Activated CD8-positive, alpha-beta memory T cell treated with anti-CD3 and anti-CD28 coated beads, Interleukin-2, amount 10 ng/mL, durations not matched to agents 7 days and 5 days (primary cell): Measurements from ENCODE around the gene NOL8. TPM values are rescaled to one million over a fixed set of nuclear protein-coding genes. Genes with fewer than 3 reads are reported as not detected.

Experiments used
- ATAC-seq: fragments of 150-1000 bp; cut with Tn5 transposase; one replicate; pipeline ENCODE4 v1.10.0; 2021; ENCODE audit warnings: moderate library complexity
- CTCF ChIA-PET: fragments of 350-600 bp; sonication (Branson Sonifier 250); formaldehyde crosslinking; loops from one replicate; lab custom pipeline; 2021; ENCODE audit warnings: antibody characterized with exemption; lab: Charles Lee
- DNase-seq: peaks from one replicate; pipeline ENCODE4 v3.0.0-alpha.2; 2020
- H3K27ac Mint-ChIP-seq: one replicate; pipeline ENCODE4 v1.8.0; 2021; ENCODE audit warnings: mild to moderate bottlenecking, mixed read lengths
- H3K27me3 Mint-ChIP-seq: one replicate; pipeline ENCODE4 v1.8.0; 2021; ENCODE audit warnings: mixed read lengths
- H3K36me3 Mint-ChIP-seq: one replicate; pipeline ENCODE4 v1.8.0; 2021; ENCODE audit warnings: mild to moderate bottlenecking, mixed read lengths
- H3K4me1 Mint-ChIP-seq: one replicate; pipeline ENCODE4 v1.8.0; 2021; ENCODE audit warnings: mixed read lengths
- H3K4me3 Mint-ChIP-seq: one replicate; pipeline ENCODE4 v1.8.0; 2021; ENCODE audit warnings: mild to moderate bottlenecking, moderate library complexity, mixed read lengths
- H3K9me3 Mint-ChIP-seq: one replicate; pipeline ENCODE4 v1.8.0; 2022; ENCODE audit warnings: low read depth, mixed read lengths
- total RNA-seq, 2 experiments: library from RNA; stranded (reverse); gene quantifications; one replicate each; pipeline ENCODE4 v1.2.3, GENCODE V29; 2021

The NOL8 gene
- 10 to 100 TPM; 59.7 to 64.1 TPM for total RNA-seq

DNA sequence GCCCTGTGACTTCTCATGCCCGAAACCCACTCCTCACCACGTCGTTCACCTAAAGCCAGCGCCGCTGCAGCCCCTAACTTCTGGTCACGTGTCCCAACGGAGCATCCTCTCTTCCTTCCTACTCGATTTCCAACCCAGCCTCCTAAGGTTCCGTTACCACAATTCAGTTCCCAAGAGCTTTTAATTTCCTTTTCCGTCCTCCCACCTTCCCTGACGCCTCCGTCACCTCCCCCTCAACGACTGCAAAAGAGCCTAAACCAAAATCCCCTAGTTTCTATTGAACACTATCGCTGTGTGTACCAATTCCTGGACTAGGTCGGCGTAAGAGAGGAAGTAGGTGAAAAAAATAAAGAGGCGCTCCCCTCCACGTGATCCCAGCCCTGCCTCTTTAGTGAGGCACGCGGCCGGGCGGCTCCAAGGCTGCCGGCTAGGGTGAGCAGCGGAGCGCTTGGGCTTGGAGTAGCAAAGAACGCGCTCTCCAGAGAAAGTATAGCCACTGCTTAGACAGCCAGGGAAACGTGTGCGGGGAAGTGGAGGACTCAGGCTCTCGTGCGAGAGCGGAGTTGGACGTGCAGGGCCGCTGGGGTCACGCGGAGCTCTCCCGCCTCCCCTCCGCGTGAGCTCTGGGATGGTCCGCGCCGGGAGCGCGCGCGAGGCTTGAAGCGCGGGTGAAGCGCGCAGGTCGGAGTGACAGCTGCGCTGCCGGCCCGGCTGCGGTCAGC lies at the start of gene NOL8, which contains the start of gene CENPP:
Gene NOL8 (minus strand): TSS at position 82 of the 722 bp plus-strand sequence. CDS start 1,189 bp downstream, outside the sequence.
Gene CENPP (plus strand): TSS at position 685 of the 722 bp plus-strand sequence.
- H3K27ac Mint-ChIP-seq: peak within 1 kb of the TSS; percentile 91
- CTCF ChIA-PET: interaction anchor here (0.6 to 1.7 kb wide), 9 partner anchors 12 to 187 kb away, joined by 3 to 11 read pairs (median 3); no protein-coding TSS in a partner anchor
- peak; percentile 93 for ATAC-seq

DNA sequence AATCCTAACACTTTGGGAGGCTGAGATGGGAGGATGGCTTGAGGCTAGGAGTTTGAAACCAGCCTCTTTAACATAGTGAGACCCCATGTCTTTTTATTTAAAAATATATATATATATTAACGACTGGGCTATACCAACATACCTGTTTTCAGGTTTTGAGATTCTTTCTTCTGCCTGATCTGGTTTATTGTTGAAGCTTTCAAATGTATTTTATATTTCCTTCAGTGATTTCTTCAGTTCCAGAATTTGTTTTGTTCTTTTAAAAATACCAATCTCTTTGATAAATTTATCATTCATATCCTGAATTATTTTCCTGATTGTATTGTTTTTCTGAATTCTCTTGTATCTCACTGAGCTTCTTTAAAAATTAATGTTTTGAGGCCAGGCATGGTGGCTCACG lies 48.0 kb upstream of the NOL8 start:
- ATAC-seq (no peak), DNase-seq (no peak)
- H3K4me1 Mint-ChIP-seq: peaks cover 5% of the 10 kb centered on the region
- H3K36me3 Mint-ChIP-seq: peaks cover 48% of the 10 kb centered on the region
- no peaks in the 10 kb centered on the region for H3K27me3 Mint-ChIP-seq
- no peak overlapping the region for H3K4me3 Mint-ChIP-seq
- peaks cover 15% of the 10 kb centered on the region for H3K9me3 Mint-ChIP-seq
- CTCF ChIA-PET: no interaction called here
- no peak overlapping the region for H3K27ac Mint-ChIP-seq

More for the DNA sequence above, at the start of gene NOL8, which contains the start of gene CENPP:
- no peaks in the 10 kb centered on the region for H3K9me3 Mint-ChIP-seq
- peak within 1 kb of the TSS; percentile 93 for H3K4me3 Mint-ChIP-seq
- peaks cover 21% of the 10 kb centered on the region for H3K36me3 Mint-ChIP-seq
- DNase-seq: peak; percentile 92
- H3K27me3 Mint-ChIP-seq: no peaks in the 10 kb centered on the region
- peaks cover 48% of the 10 kb centered on the region for H3K4me1 Mint-ChIP-seq

- no peaks in the 10 kb centered on the region for H3K27me3 Mint-ChIP-seq
- peaks cover 10% of the 10 kb centered on the region for H3K9me3 Mint-ChIP-seq
- no peaks in the 10 kb centered on the region for H3K4me1 Mint-ChIP-seq
- no peak overlapping the region for H3K4me3 Mint-ChIP-seq
- CTCF ChIA-PET: interaction anchor here (1.0 kb wide), 1 partner anchor 11 kb away, joined by 3 read pairs; no protein-coding TSS in a partner anchor
- no peak for DNase-seq
- H3K36me3 Mint-ChIP-seq: peaks cover 44% of the 10 kb centered on the region
- no peak for ATAC-seq
- H3K27ac Mint-ChIP-seq: no peak overlapping the region
These were observed 43.9 kb upstream of the NOL8 start for GRCh38 chr9:92369075-92369474.

- H3K9me3 Mint-ChIP-seq: no peaks in the 10 kb centered on the region
- peaks cover 6% of the 10 kb centered on the region for H3K4me1 Mint-ChIP-seq
- ATAC-seq (no peak), DNase-seq (no peak)
- H3K27me3 Mint-ChIP-seq: no peaks in the 10 kb centered on the region
- CTCF ChIA-PET: no interaction called here
- H3K36me3 Mint-ChIP-seq: peaks cover 37% of the 10 kb centered on the region
- no peak overlapping the region for H3K4me3 Mint-ChIP-seq
- no peak overlapping the region for H3K27ac Mint-ChIP-seq
These were observed 34.9 kb upstream of the NOL8 start for GRCh38 chr9:92360083-92360482.

- H3K9me3 Mint-ChIP-seq: no peaks in the 10 kb centered on the region
- H3K27ac Mint-ChIP-seq: no peak overlapping the region
- H3K4me3 Mint-ChIP-seq: no peak overlapping the region
- peaks cover 6% of the 10 kb centered on the region for H3K4me1 Mint-ChIP-seq
- DNase-seq: no peak
- CTCF ChIA-PET: no interaction called here
- ATAC-seq: no peak
- peaks cover 37% of the 10 kb centered on the region for H3K36me3 Mint-ChIP-seq
- no peaks in the 10 kb centered on the region for H3K27me3 Mint-ChIP-seq
These were observed 34.3 kb upstream of the NOL8 start for GRCh38 chr9:92359394-92359995.

DNA sequence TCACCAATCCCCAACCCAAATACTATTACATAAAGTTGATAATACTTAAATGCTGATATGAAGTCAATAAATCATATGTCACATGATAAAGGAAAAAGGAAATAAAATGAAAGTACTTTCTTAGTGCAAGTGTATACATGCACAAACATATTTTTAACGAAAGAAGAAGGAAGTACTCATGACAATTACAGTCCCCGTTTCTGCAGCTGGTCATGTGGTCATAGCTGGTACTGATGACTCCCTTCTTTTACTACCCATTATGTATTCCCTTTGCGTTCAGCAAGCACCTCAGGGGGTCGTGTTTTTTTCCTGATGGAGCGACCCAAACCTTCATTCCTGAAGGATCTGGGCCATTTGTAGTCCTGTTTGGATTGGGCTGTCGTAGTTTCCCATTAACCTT lies 27.9 kb upstream of the NOL8 start:
- ATAC-seq: no peak
- Mint-ChIP-seq H3K4me3 (no peak overlapping the region), H3K9me3 (no peaks in the 10 kb centered on the region), H3K27ac (no peak overlapping the region), H3K36me3 (peaks cover 55% of the 10 kb centered on the region), H3K4me1 (no peaks in the 10 kb centered on the region), H3K27me3 (no peaks in the 10 kb centered on the region)
- DNase-seq: no peak
- CTCF ChIA-PET: no interaction called here

DNA sequence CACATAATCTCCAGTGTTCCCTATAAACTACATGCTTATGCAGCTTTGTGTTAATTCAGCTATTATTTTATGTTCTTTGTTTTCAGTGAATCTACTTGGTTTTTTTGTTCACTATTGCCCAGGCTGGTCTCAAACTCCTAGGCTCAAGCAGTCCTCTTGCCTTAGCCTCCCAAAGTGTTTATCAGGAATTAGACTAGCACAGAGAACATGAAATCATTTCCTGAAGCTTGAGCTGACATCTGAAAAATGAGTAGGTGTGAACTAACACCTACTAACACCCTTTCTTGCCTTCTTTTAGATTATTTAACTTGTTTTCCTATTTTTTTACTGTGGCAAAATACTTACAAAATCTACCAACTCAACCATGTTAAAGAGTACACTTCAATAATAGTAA lies 25.6 kb upstream of the NOL8 start:
- ATAC-seq (no peak), DNase-seq (no peak)
- Mint-ChIP-seq H3K4me1 (no peaks in the 10 kb centered on the region), H3K4me3 (no peak overlapping the region), H3K36me3 (peaks cover 55% of the 10 kb centered on the region), H3K27ac (no peak overlapping the region), H3K27me3 (no peaks in the 10 kb centered on the region), H3K9me3 (no peaks in the 10 kb centered on the region)
- CTCF ChIA-PET: no interaction called here

- Mint-ChIP-seq H3K27me3 (no peaks in the 10 kb centered on the region), H3K4me3 (no peak overlapping the region), H3K4me1 (no peaks in the 10 kb centered on the region), H3K27ac (no peak overlapping the region), H3K36me3 (peaks cover 51% of the 10 kb centered on the region), H3K9me3 (no peaks in the 10 kb centered on the region)
- DNase-seq: no peak
- CTCF ChIA-PET: no interaction called here
- ATAC-seq: no peak
These were observed 24.9 kb upstream of the NOL8 start for GRCh38 chr9:92349771-92350739.

GRCh38 chr9:92345582-92345981 lies 20.4 kb upstream of the NOL8 start:
- H3K9me3 Mint-ChIP-seq: no peaks in the 10 kb centered on the region
- no peak for DNase-seq
- H3K4me3 Mint-ChIP-seq: no peak overlapping the region
- ATAC-seq: no peak
- CTCF ChIA-PET: no interaction called here
- no peaks in the 10 kb centered on the region for H3K4me1 Mint-ChIP-seq
- no peak overlapping the region for H3K27ac Mint-ChIP-seq
- no peaks in the 10 kb centered on the region for H3K27me3 Mint-ChIP-seq
- H3K36me3 Mint-ChIP-seq: peaks cover 42% of the 10 kb centered on the region

GRCh38 chr9:92342825-92343488 lies 17.8 kb upstream of the NOL8 start:
- Mint-ChIP-seq H3K4me1 (no peaks in the 10 kb centered on the region), H3K9me3 (no peaks in the 10 kb centered on the region), H3K4me3 (no peak overlapping the region), H3K27me3 (no peaks in the 10 kb centered on the region), H3K27ac (no peak overlapping the region), H3K36me3 (peaks cover 54% of the 10 kb centered on the region)
- CTCF ChIA-PET: interaction anchor here (1.0 to 1.7 kb wide), 2 partner anchors 96 to 250 kb away, joined by 3 to 4 read pairs; no protein-coding TSS in a partner anchor
- DNase-seq (no peak), ATAC-seq (no peak)

DNA sequence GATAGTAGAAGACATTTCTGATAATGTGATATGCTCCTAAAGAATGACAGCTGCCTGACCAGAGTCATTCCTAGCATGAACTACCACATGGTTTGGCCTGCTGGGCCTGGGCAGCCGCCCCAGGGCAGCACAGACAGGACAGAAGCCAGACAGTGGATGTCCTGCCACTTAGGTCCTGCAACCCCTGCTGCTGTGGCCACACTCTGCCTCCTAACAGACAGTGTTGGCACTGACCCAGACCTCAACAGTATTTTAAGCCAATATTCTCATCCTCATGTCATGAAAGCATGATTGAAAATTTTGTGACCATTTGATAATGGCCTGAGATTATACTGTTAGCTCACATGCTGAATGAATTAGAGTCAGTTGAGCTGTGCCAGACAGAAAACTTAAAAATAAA lies 16.4 kb upstream of the NOL8 start:
- Mint-ChIP-seq H3K4me1 (no peaks in the 10 kb centered on the region), H3K4me3 (no peak overlapping the region), H3K27me3 (no peaks in the 10 kb centered on the region), H3K27ac (no peak overlapping the region), H3K36me3 (peaks cover 56% of the 10 kb centered on the region), H3K9me3 (no peaks in the 10 kb centered on the region)
- ATAC-seq (no peak), DNase-seq (no peak)
- CTCF ChIA-PET: no interaction called here

GRCh38 chr9:92333282-92333634 lies 8.1 kb upstream of the NOL8 start:
- Mint-ChIP-seq H3K4me1 (peaks cover 9% of the 10 kb centered on the region), H3K27me3 (no peaks in the 10 kb centered on the region), H3K36me3 (peaks cover 44% of the 10 kb centered on the region), H3K9me3 (no peaks in the 10 kb centered on the region), H3K4me3 (no peak overlapping the region), H3K27ac (no peak overlapping the region)
- ATAC-seq (no peak), DNase-seq (no peak)
- CTCF ChIA-PET: interaction anchor here (1.0 kb wide), 1 partner anchor 11 kb away, joined by 3 read pairs; no protein-coding TSS in a partner anchor
